Activated T-helper 17 cell treated with anti-CD3 and anti-CD28 coated beads, Interleukin-2, amount 50 U/mL, for 72 hours (primary cell): ENCODE measurements around the gene ZNF836. TPM values are rescaled to one million over a fixed set of nuclear protein-coding genes. Genes with fewer than 3 reads are reported as not detected.

Experiments
- ATAC-seq: fragments of 150-1000 bp; cut with Tn5 transposase; replicated peaks from 2 replicates; pipeline ENCODE4 v1.10.0; 2021; ENCODE audit warnings: mild to moderate bottlenecking, moderate library complexity
- H3K27ac Mint-ChIP-seq: one replicate; pipeline ENCODE4 v1.8.0; 2022; ENCODE audit warnings: mixed read lengths
- H3K27me3 Mint-ChIP-seq: one replicate; pipeline ENCODE4 v1.8.0; 2022; ENCODE audit warnings: mixed read lengths
- H3K36me3 Mint-ChIP-seq: one replicate; pipeline ENCODE4 v1.8.0; 2022; ENCODE audit warnings: low read depth, mild to moderate bottlenecking, mixed read lengths
- H3K4me1 Mint-ChIP-seq: one replicate; pipeline ENCODE4 v1.8.0; 2022; ENCODE audit warnings: mixed read lengths
- H3K4me3 Mint-ChIP-seq: one replicate; pipeline ENCODE4 v1.8.0; 2022; ENCODE audit warnings: mild to moderate bottlenecking, mixed read lengths
- H3K9me3 Mint-ChIP-seq: one replicate; pipeline ENCODE4 v1.8.0; 2022; ENCODE audit warnings: mixed read lengths
- total RNA-seq, 2 donors: library from RNA; stranded (reverse); gene quantifications; one replicate each; pipeline ENCODE4 v1.2.3, GENCODE V29; 2022

Gene ZNF836
- total RNA-seq, 2 donors from 2014 or later: 8.8 to 15.1 TPM

DNA sequence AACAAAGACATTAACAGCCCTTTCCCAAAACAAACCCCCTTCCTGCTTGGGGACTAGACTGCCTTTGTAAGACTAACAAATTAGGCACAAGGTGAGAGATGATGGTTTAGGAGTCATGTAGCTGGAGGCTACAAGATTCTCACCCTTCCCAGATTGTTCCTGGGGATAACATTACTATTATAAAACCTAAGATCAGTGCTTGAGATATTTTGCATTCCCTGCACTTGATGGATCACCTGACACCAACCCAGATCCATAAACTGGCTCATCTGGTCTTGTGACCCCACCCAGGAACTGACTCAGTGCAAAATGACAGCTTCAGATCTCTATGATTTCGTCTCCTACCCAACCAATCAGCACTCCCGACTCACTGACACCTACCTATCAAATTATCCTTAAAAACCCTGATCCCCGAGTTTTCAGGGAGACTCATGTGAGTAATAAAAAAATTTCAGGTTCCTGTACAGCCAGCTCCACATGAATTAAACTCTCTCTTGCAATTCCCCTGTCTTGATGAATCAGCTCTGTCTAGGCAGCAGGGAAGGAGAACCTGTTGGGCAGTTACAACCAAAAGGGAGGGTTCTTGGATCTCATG lies 29.3 kb downstream of the ZNF836 start:
- H3K4me1 Mint-ChIP-seq: peaks cover 14% of the 10 kb centered on the region
- H3K9me3 Mint-ChIP-seq: peaks cover 5% of the 10 kb centered on the region
- H3K27me3 Mint-ChIP-seq: no peaks in the 10 kb centered on the region
- H3K27ac Mint-ChIP-seq: no peak overlapping the region
- H3K36me3 Mint-ChIP-seq: peaks cover 11% of the 10 kb centered on the region
- ATAC-seq: no peak
- no peak overlapping the region for H3K4me3 Mint-ChIP-seq

GRCh38 chr19:52141203-52141602 lies 30.2 kb downstream of the ZNF836 start:
- Mint-ChIP-seq H3K27ac (no peak overlapping the region), H3K27me3 (no peaks in the 10 kb centered on the region), H3K4me3 (no peak overlapping the region), H3K36me3 (peaks cover 11% of the 10 kb centered on the region), H3K9me3 (peaks cover 5% of the 10 kb centered on the region), H3K4me1 (peaks cover 14% of the 10 kb centered on the region)
- ATAC-seq: no peak

DNA sequence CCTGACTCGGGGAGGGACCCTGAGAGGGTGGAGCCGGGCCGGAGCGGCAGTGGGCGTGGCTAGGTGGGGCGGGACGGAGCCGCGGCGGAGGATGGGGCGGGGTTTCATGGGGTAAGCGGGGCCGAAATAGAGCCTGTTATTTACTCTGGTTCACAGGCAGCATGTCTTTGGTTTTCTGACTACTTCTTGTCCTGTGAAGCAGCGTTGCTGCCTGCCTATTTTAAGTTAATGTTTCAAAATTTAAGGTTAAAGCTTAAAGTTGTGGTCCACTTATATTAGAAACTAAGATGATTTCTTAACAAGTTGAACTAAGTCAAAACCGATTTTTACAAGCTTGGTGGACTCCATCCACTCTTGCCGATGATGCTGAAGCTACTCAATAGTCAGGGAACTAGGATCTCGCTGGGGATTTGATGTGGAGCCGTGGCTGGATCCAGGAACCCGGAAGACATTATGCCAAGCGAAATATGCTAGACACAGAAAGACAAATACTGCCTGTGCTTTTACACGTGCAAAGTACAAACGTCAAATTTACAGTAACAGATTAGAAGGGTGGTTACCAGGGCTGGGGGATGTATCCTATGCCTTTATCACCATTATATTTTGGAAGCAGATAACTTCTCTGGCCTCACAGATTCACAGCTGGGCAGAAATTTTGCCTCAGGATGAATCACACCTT lies 31.2 kb downstream of the ZNF836 start:
- ATAC-seq: peak; percentile 98
- H3K27ac Mint-ChIP-seq: peak overlapping the region; percentile 94
- H3K4me1 Mint-ChIP-seq: peaks cover 17% of the 10 kb centered on the region

DNA sequence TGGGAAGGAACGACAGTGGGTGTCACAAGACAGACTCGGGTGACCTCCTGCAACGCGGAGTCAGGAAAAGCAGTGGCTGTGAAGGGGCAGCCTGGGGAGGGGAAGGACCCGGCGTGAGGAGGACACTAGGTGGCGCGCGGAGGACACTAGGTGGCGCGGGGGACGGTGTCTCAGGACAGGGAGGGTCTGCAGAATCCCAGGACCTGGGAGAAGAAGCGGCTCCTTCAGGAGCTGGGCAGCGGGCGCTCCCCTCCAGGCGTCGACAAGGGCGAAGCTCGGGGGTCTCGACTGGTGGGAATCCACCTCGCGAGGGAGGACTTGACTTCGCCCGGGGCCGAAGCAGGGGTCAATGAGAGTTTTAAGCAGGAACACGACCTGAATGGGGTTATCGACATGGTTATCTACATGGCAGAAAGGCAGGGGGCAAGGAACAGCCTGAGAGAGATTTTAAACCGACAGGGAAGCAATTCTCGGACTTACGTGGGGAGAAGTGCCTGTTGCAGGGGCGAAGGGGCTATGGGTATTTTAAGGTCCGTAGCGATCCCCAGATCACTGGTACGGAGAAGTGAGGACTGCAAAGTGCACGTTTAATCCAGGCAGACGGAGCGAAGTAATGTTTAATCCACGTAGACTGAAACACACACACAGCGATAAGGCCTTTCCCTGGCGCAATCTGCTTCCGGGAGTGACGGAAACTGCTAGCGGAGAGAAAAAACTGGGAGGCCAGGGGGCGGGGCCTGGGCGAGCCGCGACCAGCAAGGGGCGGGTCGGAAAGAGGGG lies 32.0 kb downstream of the ZNF836 start, which contains the start of gene ZNF616:
TSS of gene ZNF616 (minus strand) at position 687 of the 780 bp plus-strand sequence. CDS start 9,426 bp downstream, outside the sequence.
- Mint-ChIP-seq H3K36me3 (peaks cover 21% of the 10 kb centered on the region), H3K27me3 (no peaks in the 10 kb centered on the region), H3K9me3 (peaks cover 5% of the 10 kb centered on the region), H3K27ac (peak within 1 kb of the TSS; percentile 94), H3K4me3 (peak within 1 kb of the TSS; percentile 99), H3K4me1 (peaks cover 21% of the 10 kb centered on the region)
- peak; percentile 87 for ATAC-seq

More for the DNA sequence above, 31.2 kb downstream of the ZNF836 start:
- H3K27me3 Mint-ChIP-seq: no peaks in the 10 kb centered on the region
- peak overlapping the region; percentile 99 for H3K4me3 Mint-ChIP-seq
- H3K36me3 Mint-ChIP-seq: peaks cover 16% of the 10 kb centered on the region
- peaks cover 5% of the 10 kb centered on the region for H3K9me3 Mint-ChIP-seq

DNA sequence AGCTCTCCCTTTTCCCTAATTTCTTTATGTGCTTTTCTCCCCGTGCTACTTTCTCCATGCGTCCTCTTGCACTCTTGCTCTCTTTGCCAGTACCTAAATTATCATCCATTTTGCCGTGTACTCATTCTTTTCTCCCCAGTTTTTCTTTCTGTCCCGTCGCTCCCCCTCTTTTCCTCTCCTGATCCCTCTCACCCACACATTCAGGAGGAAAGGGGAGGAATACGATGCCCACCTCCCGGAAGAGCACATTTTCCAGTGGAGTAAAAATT lies 32.5 kb downstream of the ZNF836 start:
- Mint-ChIP-seq H3K27me3 (no peaks in the 10 kb centered on the region), H3K4me1 (peaks cover 21% of the 10 kb centered on the region), H3K4me3 (peak overlapping the region; percentile 99), H3K9me3 (peaks cover 5% of the 10 kb centered on the region), H3K36me3 (peaks cover 25% of the 10 kb centered on the region), H3K27ac (peak overlapping the region; percentile 94)
- ATAC-seq: no peak

DNA sequence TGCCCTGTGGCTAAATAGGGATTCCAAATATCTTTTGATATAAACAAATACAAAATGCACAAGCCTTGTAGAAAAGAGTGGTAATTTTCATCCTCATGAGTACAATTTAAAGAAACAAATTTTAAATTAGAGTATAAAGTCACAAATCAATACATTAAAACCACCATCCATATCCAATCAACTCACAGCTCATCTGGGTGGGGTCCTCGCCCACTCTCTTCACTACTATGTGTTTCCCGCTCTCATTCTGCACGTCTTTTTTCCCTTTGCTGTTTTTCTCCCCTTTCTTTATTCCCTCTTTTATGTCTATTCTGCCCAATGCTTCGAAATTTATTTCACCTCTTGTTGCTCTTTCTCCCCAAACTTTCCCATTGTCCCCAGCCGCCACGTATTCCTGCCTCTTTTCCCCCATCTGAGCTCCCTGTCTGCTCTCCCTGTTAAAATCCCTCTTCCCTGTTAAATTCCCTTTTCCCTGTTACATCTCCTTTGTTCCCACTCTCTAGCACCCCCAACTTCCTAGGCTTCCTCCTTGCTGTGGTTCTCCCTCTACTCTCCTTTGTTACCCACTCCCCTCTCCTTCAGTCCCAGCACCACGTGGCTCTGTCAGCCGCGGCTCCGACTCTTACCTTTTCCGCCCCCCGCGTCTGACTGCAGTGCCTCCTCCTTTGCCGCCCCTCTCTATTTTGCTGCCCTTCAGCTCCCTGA lies 33.0 kb downstream of the ZNF836 start:
- no peak for ATAC-seq

DNA sequence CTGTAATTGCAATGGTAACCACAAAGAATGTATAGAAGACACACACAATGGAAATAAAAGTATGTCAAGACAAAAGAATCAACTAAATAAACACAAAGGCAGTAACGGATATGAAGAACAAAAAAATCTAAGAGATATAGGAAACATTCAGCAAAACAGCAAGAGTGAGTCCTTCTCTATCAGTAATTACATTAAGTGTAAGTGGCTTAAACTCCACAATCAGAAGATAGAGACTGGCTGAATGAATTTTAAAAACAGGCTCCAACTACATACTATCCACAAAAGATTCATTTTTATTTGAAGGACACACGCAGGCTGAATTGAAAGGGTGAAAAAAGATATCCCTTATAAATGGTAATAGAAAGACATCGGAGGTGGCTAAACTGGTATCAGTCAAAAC lies 51.1 kb downstream of the ZNF836 start:
- Mint-ChIP-seq H3K4me3 (no peak overlapping the region), H3K9me3 (peaks cover 37% of the 10 kb centered on the region), H3K27ac (no peak overlapping the region), H3K36me3 (peaks cover 99% of the 10 kb centered on the region), H3K27me3 (no peaks in the 10 kb centered on the region), H3K4me1 (no peaks in the 10 kb centered on the region)
- ATAC-seq: no peak

More for the DNA sequence above, 33.0 kb downstream of the ZNF836 start:
- peak overlapping the region; percentile 99 for H3K4me3 Mint-ChIP-seq
- peaks cover 21% of the 10 kb centered on the region for H3K4me1 Mint-ChIP-seq
- no peaks in the 10 kb centered on the region for H3K27me3 Mint-ChIP-seq
- peaks cover 5% of the 10 kb centered on the region for H3K9me3 Mint-ChIP-seq
- H3K27ac Mint-ChIP-seq: peak overlapping the region; percentile 94
- peaks cover 28% of the 10 kb centered on the region for H3K36me3 Mint-ChIP-seq

GRCh38 chr19:52115526-52116053 lies 55.8 kb downstream of the ZNF836 start:
- no peak overlapping the region for H3K27ac Mint-ChIP-seq
- no peak overlapping the region for H3K4me3 Mint-ChIP-seq
- peaks cover 56% of the 10 kb centered on the region for H3K36me3 Mint-ChIP-seq
- H3K9me3 Mint-ChIP-seq: peaks cover 67% of the 10 kb centered on the region
- no peaks in the 10 kb centered on the region for H3K27me3 Mint-ChIP-seq
- ATAC-seq: no peak
- H3K4me1 Mint-ChIP-seq: no peaks in the 10 kb centered on the region

DNA sequence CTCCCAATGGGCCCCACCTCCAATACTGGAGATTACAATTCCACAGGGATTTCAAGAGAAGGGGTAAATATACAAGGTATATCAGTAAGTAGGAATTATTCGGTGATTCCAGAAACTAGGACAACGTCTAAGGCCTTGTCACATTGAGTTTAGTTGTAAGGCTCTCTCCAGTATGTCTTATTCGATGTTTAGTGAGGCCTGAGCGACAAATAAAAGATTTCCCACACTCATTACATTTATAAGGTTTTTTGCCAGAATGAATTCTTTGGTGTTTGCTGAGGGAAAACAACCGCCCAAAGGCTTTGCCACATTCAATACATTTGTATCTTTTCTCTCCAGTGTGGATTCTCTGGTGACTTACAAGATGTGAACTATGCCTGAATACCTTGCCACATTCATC lies 56.7 kb downstream of the ZNF836 start:
- Mint-ChIP-seq H3K4me1 (no peaks in the 10 kb centered on the region), H3K4me3 (no peak overlapping the region), H3K27ac (no peak overlapping the region)

DNA sequence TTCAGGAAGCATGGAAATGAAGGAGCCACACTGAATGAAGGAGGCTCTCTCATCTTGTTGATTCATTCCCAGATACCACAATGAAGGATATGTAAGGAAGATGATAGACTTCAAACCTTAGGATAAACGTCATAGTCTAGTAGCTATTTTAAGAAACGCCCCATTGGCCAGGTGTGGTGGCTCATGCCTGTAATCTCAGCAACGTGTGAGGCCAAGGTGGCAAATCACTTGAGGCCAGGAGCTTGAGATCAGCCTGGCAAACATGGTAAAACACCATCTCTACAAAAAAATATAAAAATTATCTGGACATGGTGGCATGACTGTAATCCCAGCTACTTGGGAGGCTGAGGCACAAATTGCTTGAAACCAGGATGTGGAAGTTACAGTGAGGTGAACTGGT lies 58.8 kb downstream of the ZNF836 start:
- Mint-ChIP-seq H3K9me3 (peaks cover 58% of the 10 kb centered on the region), H3K27me3 (no peaks in the 10 kb centered on the region), H3K4me1 (no peaks in the 10 kb centered on the region), H3K4me3 (no peak overlapping the region), H3K36me3 (peaks cover 26% of the 10 kb centered on the region), H3K27ac (no peak overlapping the region)
- ATAC-seq: no peak

More for the DNA sequence above, 56.7 kb downstream of the ZNF836 start:
- no peak for ATAC-seq
- peaks cover 62% of the 10 kb centered on the region for H3K9me3 Mint-ChIP-seq
- peaks cover 47% of the 10 kb centered on the region for H3K36me3 Mint-ChIP-seq
- no peaks in the 10 kb centered on the region for H3K27me3 Mint-ChIP-seq

- Mint-ChIP-seq H3K27ac (no peak overlapping the region), H3K27me3 (no peaks in the 10 kb centered on the region), H3K4me3 (no peak overlapping the region), H3K9me3 (peaks cover 57% of the 10 kb centered on the region), H3K36me3 (peaks cover 9% of the 10 kb centered on the region), H3K4me1 (no peaks in the 10 kb centered on the region)
- no peak for ATAC-seq
These were observed 60.6 kb downstream of the ZNF836 start for GRCh38 chr19:52110780-52111179.
